GM23338 (cell line): ENCODE data around the gene NDUFAF5. TPM values are rescaled to one million over a fixed set of nuclear protein-coding genes. Genes with fewer than 3 reads are reported as not detected.

ENCODE experiments used
- ATAC-seq: fragments of 200-7000 bp; cut with Tn5 transposase; 3 replicates; pipeline ENCODE4 v1.9.1; 2020
- DNase-seq: peaks from one replicate; pipeline ENCODE4 v3.0.0-alpha.2; 2015; ENCODE audit warnings: low spot score
- H2AFZ ChIP-seq: fragments of 200-600 bp; sonication (generic); 2 replicates; pipeline ENCODE4 v1.8.0; 2016; ENCODE audit warnings: antibody characterized with exemption, mild to moderate bottlenecking, moderate library complexity
- H3F3A ChIP-seq: fragments of 200-600 bp; sonication (generic); replicated peaks from 2 replicates; pipeline ENCODE4 v1.8.0; 2017; ENCODE audit warnings: antibody characterized with exemption, mixed run types, low read depth
- H3K27ac ChIP-seq: fragments of 200-600 bp; sonication (generic); 2 replicates; pipeline ENCODE4 v1.6.1; 2016; ENCODE audit warnings: low read depth
- H3K27me3 ChIP-seq: fragments of 200-600 bp; sonication (generic); 2 replicates; pipeline ENCODE4 v1.8.0; 2016; ENCODE audit warnings: mild to moderate bottlenecking, mixed run types, moderate library complexity; ENCODE audit not compliant: insufficient read depth
- H3K36me3 ChIP-seq: fragments of 200-600 bp; sonication (generic); 2 replicates; pipeline ENCODE4 v1.8.0; 2016; ENCODE audit warnings: mild to moderate bottlenecking; ENCODE audit not compliant: insufficient read depth
- H3K4me1 ChIP-seq: fragments of 200-600 bp; sonication (generic); 2 replicates; pipeline ENCODE4 v1.8.0; 2016; ENCODE audit warnings: mild to moderate bottlenecking, moderate library complexity; ENCODE audit not compliant: insufficient read depth
- H3K4me2 ChIP-seq: fragments of 200-600 bp; sonication (generic); 2 replicates; pipeline ENCODE4 v1.7.1; 2017; ENCODE audit warnings: mixed run types
- H3K4me3 ChIP-seq: fragments of 200-600 bp; sonication (generic); 2 replicates; pipeline ENCODE4 v1.6.1; 2016; ENCODE audit warnings: mixed run types
- H3K79me2 ChIP-seq: fragments of 200-600 bp; sonication (generic); replicated peaks from 2 replicates; pipeline ENCODE4 v1.8.0; 2017; ENCODE audit warnings: mild to moderate bottlenecking; ENCODE audit not compliant: insufficient read depth
- H3K9me2 ChIP-seq: fragments of 200-600 bp; sonication (generic); 2 replicates; pipeline ENCODE4 v1.8.0; 2017; ENCODE audit not compliant: insufficient read depth
- H4K20me1 ChIP-seq: fragments of 200-600 bp; sonication (generic); replicated peaks from 2 replicates; pipeline ENCODE4 v1.8.0; 2017; ENCODE audit warnings: mild to moderate bottlenecking; ENCODE audit not compliant: insufficient read depth
- H3K27ac Mint-ChIP-seq: 2 replicates; pipeline ENCODE4 v1.8.0; 2020; ENCODE audit warnings: inconsistent platforms, mild to moderate bottlenecking, moderate library complexity, mixed read lengths
- H3K27me3 Mint-ChIP-seq: 3 replicates; pipeline ENCODE4 v1.8.0; 2022; ENCODE audit warnings: low read depth, mild to moderate bottlenecking, moderate library complexity, mixed read lengths, inconsistent platforms; ENCODE audit not compliant: insufficient read depth, poor library complexity
- H3K36me3 Mint-ChIP-seq: 3 replicates; pipeline ENCODE4 v1.8.0; 2021; ENCODE audit warnings: low read depth, mild to moderate bottlenecking, inconsistent platforms, moderate library complexity, mixed read lengths
- H3K4me1 Mint-ChIP-seq: 3 replicates; pipeline ENCODE4 v1.8.0; 2020; ENCODE audit warnings: mild to moderate bottlenecking, inconsistent platforms, mixed read lengths
- H3K4me3 Mint-ChIP-seq: 3 replicates; pipeline ENCODE4 v1.8.0; 2021; ENCODE audit warnings: moderate library complexity, mild to moderate bottlenecking, inconsistent platforms, mixed read lengths
- H3K9me3 Mint-ChIP-seq: 3 replicates; pipeline ENCODE4 v1.8.0; 2020; ENCODE audit warnings: moderate library complexity, mild to moderate bottlenecking, inconsistent platforms, mixed read lengths
- CTCF ChIP-seq, 2 experiments: fragments of 200-600 bp in 1 of 2; sonication (generic) in 1 of 2; conservative IDR thresholded peaks; 2 replicates each; pipeline versions ENCODE4 v1.5.1 to v1.6.1; 2016 to 2017; ENCODE audit warnings: antibody characterized with exemption in 2 of 2, low read depth in 2 of 2, mild to moderate bottlenecking in 2 of 2, moderate library complexity in 1 of 2
- EZH2phosphoT487 ChIP-seq: fragments of 200-600 bp; sonication (generic); IDR thresholded peaks from one replicate; pipeline ENCODE4 v1.8.1; 2018; ENCODE audit warnings: antibody characterized with exemption; ENCODE audit not compliant: unreplicated experiment
- NANOG ChIP-seq: IDR thresholded peaks from 2 replicates; pipeline ENCODE4 v1.6.1; 2016; ENCODE audit warnings: antibody characterized with exemption, borderline replicate concordance
- ZNF462 ChIP-seq: fragments of 250-450 bp; sonication (Bioruptor Pico); IDR thresholded peaks from 2 replicates; pipeline ENCODE4 v1.5.0; 2020; ENCODE audit warnings: mild to moderate bottlenecking, moderate library complexity
- polyA plus RNA-seq: library from polyadenylated mRNA; unstranded; fragments of >200 nt; fragmentation: Nextera tagmentation; extraction: Ambion mirVana; gene quantifications from 2 replicates; pipeline ENCODE4 v1.2.1, GENCODE V29; 2016
- total RNA-seq: library from RNA; depleted of rRNA; stranded (reverse); fragments of >200 nt; shearing (Covaris generic); gene quantifications from 2 replicates; pipeline ENCODE4 v1.2.3, GENCODE V29; 2014

The NDUFAF5 gene
- total and polyA plus RNA-seq, 2 experiments from 2014 or later = 18.0 to 33.0 TPM

GRCh38 chr20:13783528-13783927 is 1.3 kb upstream of the NDUFAF5 start:
- Histone ChIP-seq H3K4me1 (peaks cover 17% of the 10 kb centered on the region), H3K79me2 (peaks cover 88% of the 10 kb centered on the region), H3K4me2 (peak overlapping the region; percentile 92), H2AFZ (no peak overlapping the region), H3F3A (no peaks in the 10 kb centered on the region), H4K20me1 (0 out of 2 replicates have a peak, but pooled peaks cover 13% of the 10 kb centered on the region), H3K27me3 (no peaks in the 10 kb centered on the region), H3K27ac (no peak overlapping the region), H3K4me3 (peak overlapping the region; percentile 94), H3K9me2 (no peaks in the 10 kb centered on the region), H3K36me3 (peaks cover 23% of the 10 kb centered on the region)
- no peak for TF ChIP-seq ZNF462
- TF ChIP-seq EZH2phosphoT487 = no peak
- no peak for TF ChIP-seq NANOG
- Mint-ChIP-seq H3K9me3 (no peaks in the 10 kb centered on the region), H3K4me3 (peak overlapping the region; percentile 97), H3K36me3 (peaks cover 53% of the 10 kb centered on the region), H3K27me3 (peaks cover 12% of the 10 kb centered on the region), H3K27ac (no peak overlapping the region), H3K4me1 (peaks cover 13% of the 10 kb centered on the region; the same call in 2 of the 3 replicates)
- DNase-seq (peak; percentile 4), ATAC-seq (no peak)

GRCh38 chr20:13784271-13784892 is 446 bp upstream of the NDUFAF5 start:
- H3K9me2 ChIP-seq = no peaks in the 10 kb centered on the region
- H3K4me3 Mint-ChIP-seq = peak overlapping the region; percentile 97
- H3F3A ChIP-seq = no peaks in the 10 kb centered on the region
- no peaks in the 10 kb centered on the region for H3K9me3 Mint-ChIP-seq
- peaks cover 13% of the 10 kb centered on the region; the same call in 2 of the 3 replicates for H3K4me1 Mint-ChIP-seq
- H3K4me2 ChIP-seq = peak overlapping the region; percentile 92
- peaks cover 88% of the 10 kb centered on the region for H3K79me2 ChIP-seq
- peak; percentile 52 for ATAC-seq
- peaks cover 12% of the 10 kb centered on the region for H3K27me3 Mint-ChIP-seq
- H3K36me3 Mint-ChIP-seq = peaks cover 59% of the 10 kb centered on the region
- peak overlapping the region; percentile 98 for H3K27ac Mint-ChIP-seq
- peaks cover 27% of the 10 kb centered on the region for H3K36me3 ChIP-seq
- peaks cover 17% of the 10 kb centered on the region for H3K4me1 ChIP-seq
- no peak for DNase-seq
- peak overlapping the region; percentile 93 for H3K27ac ChIP-seq
- H3K4me3 ChIP-seq = peak overlapping the region; percentile 94
- peak overlapping the region; percentile 69; the same call in 1 of the 2 replicates for H2AFZ ChIP-seq
- H4K20me1 ChIP-seq = 0 out of 2 replicates have a peak, but pooled peaks cover 13% of the 10 kb centered on the region
- no peaks in the 10 kb centered on the region for H3K27me3 ChIP-seq
- no peak for TF ChIP-seq CTCF (conservative IDR thresholded peaks at IDR 0.05; ENCODE audit: low read depth in 2 of 2)
